OCI-LY3 (cell line): ENCODE results near the gene PKHD1.

Source experiments
- H2AFZ ChIP-seq: fragments of 200-600, 300-600 bp; shearing (Covaris generic); 2 replicates; pipeline ENCODE4 v1.6.0; 2014; ENCODE audit warnings: antibody characterized with exemption, low read depth, low read length
- H3K27ac ChIP-seq: fragments of 200-600, 300-600 bp; sonication (generic); 2 replicates; pipeline ENCODE4 v1.5.1; 2014; ENCODE audit warnings: mild to moderate bottlenecking, low read length, moderate library complexity, mixed read lengths
- H3K27me3 ChIP-seq: fragments of 200-600, 300-600 bp; sonication (generic); 2 replicates; pipeline ENCODE4 v1.6.1; 2014; ENCODE audit warnings: low read depth, low read length, mixed read lengths
- H3K36me3 ChIP-seq: fragments of 200-600, 300-600 bp; sonication (generic); replicated peaks from 2 replicates; pipeline ENCODE3; 2014; ENCODE audit warnings: low read depth, low read length, mixed read lengths
- H3K4me1 ChIP-seq: fragments of 300-600, 200-600 bp; sonication (generic); 2 replicates; pipeline ENCODE4 v1.6.1; 2014; ENCODE audit warnings: low read length, mixed read lengths
- H3K4me2 ChIP-seq: fragments of 200-600, 300-600 bp; sonication (generic); 2 replicates; pipeline ENCODE4 v1.6.1; 2014; ENCODE audit warnings: low read length, mixed read lengths
- H3K4me3 ChIP-seq: fragments of 300-600, 200-600 bp; sonication (generic); 2 replicates; pipeline ENCODE4 v1.5.1; 2014; ENCODE audit warnings: antibody characterized with exemption, mild to moderate bottlenecking, low read length, moderate library complexity
- H3K79me2 ChIP-seq: fragments of 300-600, 200-600 bp; shearing (Covaris generic); 2 replicates; pipeline ENCODE4 v1.6.1; 2014; ENCODE audit warnings: mild to moderate bottlenecking, low read length, mixed read lengths
- H3K9ac ChIP-seq: fragments of 300-600, 200-600 bp; shearing (Covaris generic); 2 replicates; pipeline ENCODE4 v1.6.0; 2014; ENCODE audit warnings: mild to moderate bottlenecking, low read length, moderate library complexity
- H3K9me3 ChIP-seq: fragments of 200-600, 300-600 bp; shearing (Covaris generic); 2 replicates; pipeline ENCODE4 v1.6.1; 2014; ENCODE audit warnings: low read length, mixed read lengths; ENCODE audit not compliant: insufficient read depth
- H4K20me1 ChIP-seq: fragments of 200-600, 300-600 bp; sonication (generic); 2 replicates; pipeline ENCODE4 v1.6.1; 2016; ENCODE audit warnings: low read length, mixed read lengths; ENCODE audit not compliant: insufficient read depth
- EZH2phosphoT487 ChIP-seq: fragments of 200-600 bp; shearing (Covaris generic); IDR thresholded peaks from 2 replicates; pipeline ENCODE4 v1.6.1; 2018; ENCODE audit warnings: antibody characterized with exemption, mixed run types, low read depth
- TF ChIP-seq, protein P1 (sequence below): fragments of 200-600, 300-600 bp; sonication (generic); IDR thresholded peaks from 2 replicates; pipeline ENCODE4 v1.5.1; 2014; ENCODE audit warnings: antibody characterized with exemption, low read length, low read depth

The PKHD1 gene

DNA sequence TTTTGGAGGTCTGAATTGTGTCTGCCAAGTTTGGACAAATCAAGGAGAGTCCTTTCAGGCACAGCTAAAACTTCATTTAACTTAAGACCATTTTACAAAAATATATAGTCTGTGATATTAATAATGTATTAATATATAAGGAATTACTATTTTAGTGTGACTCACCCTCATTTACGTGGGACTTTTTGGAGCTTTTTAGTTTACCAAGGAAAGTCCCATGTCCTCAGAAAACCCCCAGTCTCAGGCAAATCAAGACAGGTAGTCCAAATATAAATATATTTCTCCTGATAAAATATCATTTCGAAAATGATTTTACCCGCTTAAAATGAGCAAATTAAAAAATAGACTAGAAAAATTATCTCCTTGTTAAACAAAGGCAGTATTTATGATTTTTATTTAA is 479.0 kb downstream of the PKHD1 start:
- no peaks in the 10 kb centered on the region for H3K79me2 ChIP-seq
- H3K4me2 ChIP-seq = no peak overlapping the region
- no peaks in the 10 kb centered on the region for H4K20me1 ChIP-seq
- H3K9me3 ChIP-seq = no peaks in the 10 kb centered on the region
- H3K27ac ChIP-seq = no peak overlapping the region
- H3K4me3 ChIP-seq = no peak overlapping the region
- H3K9ac ChIP-seq = no peak overlapping the region
- H3K36me3 ChIP-seq = no peaks in the 10 kb centered on the region
- TF ChIP-seq, protein P1, sequence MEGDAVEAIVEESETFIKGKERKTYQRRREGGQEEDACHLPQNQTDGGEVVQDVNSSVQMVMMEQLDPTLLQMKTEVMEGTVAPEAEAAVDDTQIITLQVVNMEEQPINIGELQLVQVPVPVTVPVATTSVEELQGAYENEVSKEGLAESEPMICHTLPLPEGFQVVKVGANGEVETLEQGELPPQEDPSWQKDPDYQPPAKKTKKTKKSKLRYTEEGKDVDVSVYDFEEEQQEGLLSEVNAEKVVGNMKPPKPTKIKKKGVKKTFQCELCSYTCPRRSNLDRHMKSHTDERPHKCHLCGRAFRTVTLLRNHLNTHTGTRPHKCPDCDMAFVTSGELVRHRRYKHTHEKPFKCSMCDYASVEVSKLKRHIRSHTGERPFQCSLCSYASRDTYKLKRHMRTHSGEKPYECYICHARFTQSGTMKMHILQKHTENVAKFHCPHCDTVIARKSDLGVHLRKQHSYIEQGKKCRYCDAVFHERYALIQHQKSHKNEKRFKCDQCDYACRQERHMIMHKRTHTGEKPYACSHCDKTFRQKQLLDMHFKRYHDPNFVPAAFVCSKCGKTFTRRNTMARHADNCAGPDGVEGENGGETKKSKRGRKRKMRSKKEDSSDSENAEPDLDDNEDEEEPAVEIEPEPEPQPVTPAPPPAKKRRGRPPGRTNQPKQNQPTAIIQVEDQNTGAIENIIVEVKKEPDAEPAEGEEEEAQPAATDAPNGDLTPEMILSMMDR = no peak
- TF ChIP-seq EZH2phosphoT487 = no peak
- H2AFZ ChIP-seq = no peak overlapping the region
- H3K27me3 ChIP-seq = no peaks in the 10 kb centered on the region
- H3K4me1 ChIP-seq = no peaks in the 10 kb centered on the region

DNA sequence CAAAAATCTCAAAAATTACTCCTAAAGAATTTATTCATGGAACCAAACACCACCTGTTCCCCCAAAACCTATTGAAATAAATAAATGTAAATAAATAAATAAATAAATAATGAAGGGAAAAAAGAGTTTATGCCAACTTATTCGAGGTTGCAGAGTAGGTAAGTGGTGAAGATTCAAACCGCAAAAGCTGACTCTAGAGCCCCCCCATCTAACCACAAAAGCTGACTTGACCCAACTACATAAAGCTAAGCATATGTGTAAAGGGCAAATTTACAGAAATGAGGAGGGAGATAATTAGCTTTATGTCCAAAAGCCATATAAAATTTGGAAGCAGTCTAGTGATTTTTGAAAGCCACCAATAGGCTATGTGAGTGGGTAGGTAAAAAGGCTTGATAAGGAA is 486.9 kb downstream of the PKHD1 start:
- Histone ChIP-seq H2AFZ (no peak overlapping the region), H3K4me2 (no peak overlapping the region), H3K9me3 (no peaks in the 10 kb centered on the region), H4K20me1 (no peaks in the 10 kb centered on the region), H3K9ac (no peak overlapping the region), H3K4me3 (no peak overlapping the region), H3K36me3 (no peaks in the 10 kb centered on the region), H3K27ac (no peak overlapping the region), H3K27me3 (no peaks in the 10 kb centered on the region), H3K4me1 (no peaks in the 10 kb centered on the region), H3K79me2 (no peaks in the 10 kb centered on the region)
- TF ChIP-seq EZH2phosphoT487 = no peak
- TF ChIP-seq, protein P1 = no peak

GRCh38 chr6:51598171-51598570 is 489.2 kb downstream of the PKHD1 start:
- H3K4me3 ChIP-seq = no peak overlapping the region
- no peaks in the 10 kb centered on the region for H3K4me1 ChIP-seq
- H4K20me1 ChIP-seq = no peaks in the 10 kb centered on the region
- H3K4me2 ChIP-seq = no peak overlapping the region
- TF ChIP-seq, protein P1 = no peak
- no peak for TF ChIP-seq EZH2phosphoT487
- H3K79me2 ChIP-seq = no peaks in the 10 kb centered on the region
- H3K36me3 ChIP-seq = no peaks in the 10 kb centered on the region
- H3K9me3 ChIP-seq = 0 out of 2 replicates have a peak, but pooled peaks cover 5% of the 10 kb centered on the region
- no peak overlapping the region for H3K27ac ChIP-seq
- H2AFZ ChIP-seq = no peak overlapping the region
- no peak overlapping the region for H3K9ac ChIP-seq
- no peaks in the 10 kb centered on the region for H3K27me3 ChIP-seq

GRCh38 chr6:51594981-51595380 is 492.4 kb downstream of the PKHD1 start:
- Histone ChIP-seq H3K36me3 (no peaks in the 10 kb centered on the region), H3K4me1 (no peaks in the 10 kb centered on the region), H3K79me2 (no peaks in the 10 kb centered on the region), H3K9ac (no peak overlapping the region), H3K4me3 (no peak overlapping the region), H3K27me3 (no peaks in the 10 kb centered on the region), H3K27ac (no peak overlapping the region), H3K4me2 (no peak overlapping the region), H3K9me3 (0 out of 2 replicates have a peak, but pooled peaks cover 5% of the 10 kb centered on the region), H2AFZ (no peak overlapping the region), H4K20me1 (no peaks in the 10 kb centered on the region)
- no peak for TF ChIP-seq EZH2phosphoT487
- TF ChIP-seq, protein P1 = no peak
